Measurements from ENCODE around the gene GLRX3. TPM values are rescaled to one million over a fixed set of nuclear protein-coding genes. Genes with fewer than 3 reads are reported as not detected.

The GLRX3 gene
- total RNA-seq, 6 experiments from 2014 or later, result 23.5 to 50.6 (median 33.4) TPM

DNA sequence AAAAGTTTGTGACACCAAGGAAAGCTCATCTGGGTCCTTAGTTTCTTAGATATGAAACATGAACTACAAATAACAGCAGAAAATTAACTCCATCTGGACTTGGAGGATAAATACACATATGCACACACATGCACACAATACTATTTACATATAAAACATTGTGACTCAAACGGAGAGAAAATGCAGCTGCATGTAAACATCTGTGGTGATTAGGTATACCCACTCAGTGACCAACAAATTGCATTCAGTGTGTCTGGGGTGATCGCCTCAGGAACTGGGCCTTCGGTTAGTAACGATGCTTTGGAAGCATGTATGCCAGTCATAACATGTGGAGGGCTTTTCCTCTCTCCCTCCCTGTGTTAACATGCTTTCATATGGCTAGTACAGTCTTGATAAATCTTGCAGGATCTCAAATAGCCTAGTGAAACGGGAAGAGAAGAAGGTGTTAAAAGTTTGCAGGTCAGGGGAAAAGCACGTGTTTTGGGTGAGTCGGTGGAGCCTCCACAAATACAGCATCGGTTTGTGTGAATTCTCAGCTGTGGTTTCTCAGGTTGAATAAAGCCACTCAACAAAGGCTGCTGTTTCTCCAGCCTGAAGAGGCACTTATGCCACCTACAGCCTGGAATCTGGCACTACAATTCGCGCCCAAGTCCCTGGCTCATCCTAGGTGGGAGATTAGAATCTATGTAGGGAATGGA lies 8.7 kb upstream of the GLRX3 start:
- Histone ChIP-seq H3K27ac (no peak overlapping the region), H3K27me3 (no peaks in the 10 kb centered on the region), H3K36me3 (no peaks in the 10 kb centered on the region), H3K4me1 (no peaks in the 10 kb centered on the region), H3K4me3 (no peak overlapping the region), H3K9me3 (no peaks in the 10 kb centered on the region)
- TF ChIP-seq POLR2A (IDR thresholded peaks at IDR 0.05), result no peak
- TF ChIP-seq, protein P1, sequence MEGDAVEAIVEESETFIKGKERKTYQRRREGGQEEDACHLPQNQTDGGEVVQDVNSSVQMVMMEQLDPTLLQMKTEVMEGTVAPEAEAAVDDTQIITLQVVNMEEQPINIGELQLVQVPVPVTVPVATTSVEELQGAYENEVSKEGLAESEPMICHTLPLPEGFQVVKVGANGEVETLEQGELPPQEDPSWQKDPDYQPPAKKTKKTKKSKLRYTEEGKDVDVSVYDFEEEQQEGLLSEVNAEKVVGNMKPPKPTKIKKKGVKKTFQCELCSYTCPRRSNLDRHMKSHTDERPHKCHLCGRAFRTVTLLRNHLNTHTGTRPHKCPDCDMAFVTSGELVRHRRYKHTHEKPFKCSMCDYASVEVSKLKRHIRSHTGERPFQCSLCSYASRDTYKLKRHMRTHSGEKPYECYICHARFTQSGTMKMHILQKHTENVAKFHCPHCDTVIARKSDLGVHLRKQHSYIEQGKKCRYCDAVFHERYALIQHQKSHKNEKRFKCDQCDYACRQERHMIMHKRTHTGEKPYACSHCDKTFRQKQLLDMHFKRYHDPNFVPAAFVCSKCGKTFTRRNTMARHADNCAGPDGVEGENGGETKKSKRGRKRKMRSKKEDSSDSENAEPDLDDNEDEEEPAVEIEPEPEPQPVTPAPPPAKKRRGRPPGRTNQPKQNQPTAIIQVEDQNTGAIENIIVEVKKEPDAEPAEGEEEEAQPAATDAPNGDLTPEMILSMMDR (IDR thresholded peaks at IDR 0.05), result peak; percentile 63 to 77 (median 68)
- DNase-seq (peak in 1 of 3 donors; percentile 51), ATAC-seq (peak; percentile 94 to 98 (median 94))
- intact Hi-C loops (cut with DNase I), result no loop called here
- WGBS (ENCODE audit: insufficient coverage, low coverage, low lambda C conversion rate, missing lambda C conversion rate), result 6% methylated on average over 10 of the region's 10 CpGs

DNA sequence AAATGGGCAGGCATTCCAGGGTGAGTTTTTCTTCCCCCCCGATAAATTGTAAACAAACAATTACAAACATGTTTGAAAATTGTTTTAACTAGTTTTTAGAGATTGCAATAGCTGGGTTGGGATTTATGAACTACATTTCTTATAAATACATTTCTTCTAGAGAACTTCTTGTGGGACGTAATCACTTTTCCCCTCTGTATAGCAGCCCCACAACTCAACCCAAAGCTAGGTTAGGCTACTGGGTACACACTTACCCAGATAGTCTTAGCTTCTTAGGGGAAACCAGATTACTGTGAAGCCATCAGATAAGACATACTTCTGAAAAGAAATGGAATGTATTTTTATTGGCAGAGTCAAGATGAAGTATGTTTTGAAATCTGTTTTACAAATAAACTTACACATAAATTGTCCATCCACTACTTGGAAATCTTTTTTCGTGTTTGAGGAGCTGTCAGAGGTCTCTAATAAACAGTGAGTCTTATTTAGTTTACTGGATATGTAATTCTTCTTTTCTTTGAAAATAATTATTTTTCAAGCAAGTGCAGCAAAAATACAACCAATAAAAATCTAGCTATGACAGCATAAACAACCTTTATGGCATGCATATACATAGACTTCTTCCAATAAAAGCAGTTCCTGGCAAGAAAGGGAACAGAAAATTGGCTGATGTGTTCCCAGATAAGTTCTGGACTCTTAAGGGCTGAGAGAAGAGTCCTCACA lies 8.0 kb upstream of the GLRX3 start:
- H3K9me3 ChIP-seq, result no peaks in the 10 kb centered on the region
- intact Hi-C loops (cut with DNase I), result no loop called here
- TF ChIP-seq, protein P1 (IDR thresholded peaks at IDR 0.05), result no peak
- no peak for TF ChIP-seq POLR2A (IDR thresholded peaks at IDR 0.05)
- DNase-seq (no peak), ATAC-seq (no peak)
- H3K27ac ChIP-seq, result no peak overlapping the region
- WGBS (ENCODE audit: insufficient coverage, low coverage, low lambda C conversion rate, missing lambda C conversion rate), result 33% methylated on average over 3 of the region's 3 CpGs
- no peaks in the 10 kb centered on the region for H3K36me3 ChIP-seq
- H3K4me3 ChIP-seq, result no peak overlapping the region
- H3K4me1 ChIP-seq, result no peaks in the 10 kb centered on the region
- no peaks in the 10 kb centered on the region for H3K27me3 ChIP-seq

DNA sequence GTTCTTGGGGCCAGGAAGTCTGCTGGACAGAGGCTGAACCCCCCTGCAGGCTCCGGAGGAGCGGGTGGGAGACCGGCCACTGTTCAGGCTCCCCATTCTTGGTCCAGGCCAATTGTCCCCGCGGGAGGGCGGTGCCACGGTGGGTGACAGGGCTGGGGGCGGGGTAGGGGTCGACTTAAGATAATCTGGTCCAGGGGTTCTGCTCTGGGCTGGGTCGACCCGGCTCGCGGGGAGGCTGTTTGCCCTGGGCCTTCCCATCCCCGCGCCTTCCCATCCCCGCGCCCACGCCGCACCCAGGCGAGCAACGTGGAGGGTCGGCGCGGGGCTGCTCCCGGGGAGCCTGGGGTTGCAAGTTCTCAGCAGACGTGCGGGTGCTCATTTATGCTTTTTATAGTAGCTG lies 7.3 kb upstream of the GLRX3 start:
- WGBS (ENCODE audit: insufficient coverage, low coverage, low lambda C conversion rate, missing lambda C conversion rate), result 50% methylated on average over 1 of the region's 27 CpGs
- H3K27me3 ChIP-seq, result no peaks in the 10 kb centered on the region
- H3K27ac ChIP-seq, result no peak overlapping the region
- no peak overlapping the region for H3K4me3 ChIP-seq
- ATAC-seq, result peak in 1 of 4 donors; percentile 15
- no peaks in the 10 kb centered on the region for H3K4me1 ChIP-seq
- H3K36me3 ChIP-seq, result no peaks in the 10 kb centered on the region
- no peaks in the 10 kb centered on the region for H3K9me3 ChIP-seq
- intact Hi-C loops (cut with DNase I), result no loop called here
- DNase-seq, result no peak
- no peak for TF ChIP-seq POLR2A (IDR thresholded peaks at IDR 0.05)
- TF ChIP-seq, protein P1 (IDR thresholded peaks at IDR 0.05), result no peak

DNA sequence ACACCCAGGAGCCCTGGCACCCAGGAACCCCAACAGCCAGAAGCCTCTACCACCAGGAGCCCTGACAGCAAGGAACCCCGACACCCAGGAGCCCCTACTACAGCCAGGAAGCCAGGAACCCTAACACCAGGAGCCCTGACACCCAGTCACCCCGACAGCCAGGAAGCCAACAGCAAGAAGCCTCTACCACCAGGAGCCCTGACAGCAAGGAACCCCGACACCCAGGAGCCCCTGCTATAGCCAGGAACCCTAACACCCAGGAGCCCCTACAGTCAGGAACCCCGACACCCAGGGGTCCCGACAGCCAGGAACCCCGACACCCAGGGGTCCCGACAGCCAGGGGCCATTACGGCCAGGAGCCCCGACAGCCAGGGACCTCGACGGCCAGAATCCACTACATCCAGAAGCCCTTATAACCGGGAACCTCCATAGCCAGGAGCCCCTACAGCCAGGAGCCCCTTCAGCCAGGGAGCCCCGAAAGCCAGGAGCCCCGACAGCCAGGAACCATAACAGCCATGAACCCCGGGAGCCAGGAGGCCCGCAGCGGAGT lies 440 bp upstream of the GLRX3 start:
- Histone ChIP-seq H3K27ac (peak overlapping the region in 2 of 3 donors; percentile 71 to 84), H3K4me3 (peak overlapping the region; percentile 97 to 99 (median 98)), H3K9me3 (no peaks in the 10 kb centered on the region), H3K36me3 (no peaks in the 10 kb centered on the region), H3K4me1 (peaks cover 0 to 14% (median 6%) of the 10 kb centered on the region in 4 donors), H3K27me3 (no peaks in the 10 kb centered on the region)
- TF ChIP-seq POLR2A (IDR thresholded peaks at IDR 0.05), result no peak
- TF ChIP-seq, protein P1 (IDR thresholded peaks at IDR 0.05), result no peak
- no peak for DNase-seq
- 21% methylated on average over 8 of the region's 17 CpGs for WGBS (ENCODE audit: insufficient coverage, low coverage, low lambda C conversion rate, missing lambda C conversion rate)
- intact Hi-C loops (cut with DNase I), result no loop called here
- no peak for ATAC-seq

All from right lobe of liver (tissue), 6 donors.